HG03159 (cell line): ENCODE data around the gene MBTPS1.

Source experiments
- ATAC-seq: cut with Tn5 transposase; IDR thresholded peaks from one replicate; pipeline ENCODE4 v1.9.1; 2021; ENCODE audit warnings: mild to moderate bottlenecking, moderate library complexity; ENCODE audit not compliant: unreplicated experiment

The MBTPS1 gene

DNA sequence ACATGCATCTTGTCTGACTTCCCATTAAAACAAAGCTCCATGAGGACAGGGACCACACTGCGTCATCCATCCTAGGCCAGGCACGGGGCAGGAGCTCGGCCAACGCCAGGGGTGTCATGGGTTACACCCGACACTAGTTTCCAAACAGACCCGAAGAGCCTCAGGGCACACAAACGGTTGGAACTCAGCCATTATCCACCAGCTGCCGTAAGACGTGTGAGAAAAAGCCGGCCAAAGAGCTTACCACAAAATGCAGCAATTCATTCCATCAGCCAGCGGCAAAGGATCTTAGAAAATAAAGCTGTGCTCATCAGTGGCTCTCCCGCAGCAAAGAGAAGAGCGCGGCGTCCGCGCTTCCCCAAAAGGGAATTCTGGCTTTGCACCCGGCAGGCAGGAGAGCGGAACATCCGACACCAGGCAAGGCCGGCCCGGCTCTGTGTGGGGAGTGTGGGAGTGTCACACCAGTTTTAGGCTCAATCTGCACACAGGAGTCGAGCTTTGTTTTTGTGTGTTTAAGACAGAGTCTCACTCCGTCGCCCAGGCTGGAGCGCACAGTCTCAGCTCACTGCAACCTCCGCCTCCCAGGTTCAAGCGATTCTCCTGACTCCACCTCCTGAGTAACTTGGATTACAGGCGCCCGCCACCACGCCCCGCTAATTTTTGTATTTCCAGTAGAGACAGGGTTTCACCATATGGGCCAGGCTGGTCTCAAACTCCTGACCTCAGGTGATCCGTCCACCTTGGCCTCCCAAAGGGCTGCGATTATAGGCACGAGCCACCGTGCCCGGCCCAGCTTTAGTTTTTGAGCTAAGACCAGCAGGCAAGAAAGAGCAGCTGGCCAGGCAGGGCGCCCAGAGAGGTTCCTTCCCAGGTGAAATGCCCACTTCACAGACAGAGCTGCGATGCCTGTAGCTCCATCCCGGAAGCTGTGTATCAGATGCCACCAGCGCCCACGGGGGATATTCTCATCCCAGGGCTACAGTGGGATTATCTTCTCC lies 75.6 kb downstream of the MBTPS1 start:
- ATAC-seq = no peak

DNA sequence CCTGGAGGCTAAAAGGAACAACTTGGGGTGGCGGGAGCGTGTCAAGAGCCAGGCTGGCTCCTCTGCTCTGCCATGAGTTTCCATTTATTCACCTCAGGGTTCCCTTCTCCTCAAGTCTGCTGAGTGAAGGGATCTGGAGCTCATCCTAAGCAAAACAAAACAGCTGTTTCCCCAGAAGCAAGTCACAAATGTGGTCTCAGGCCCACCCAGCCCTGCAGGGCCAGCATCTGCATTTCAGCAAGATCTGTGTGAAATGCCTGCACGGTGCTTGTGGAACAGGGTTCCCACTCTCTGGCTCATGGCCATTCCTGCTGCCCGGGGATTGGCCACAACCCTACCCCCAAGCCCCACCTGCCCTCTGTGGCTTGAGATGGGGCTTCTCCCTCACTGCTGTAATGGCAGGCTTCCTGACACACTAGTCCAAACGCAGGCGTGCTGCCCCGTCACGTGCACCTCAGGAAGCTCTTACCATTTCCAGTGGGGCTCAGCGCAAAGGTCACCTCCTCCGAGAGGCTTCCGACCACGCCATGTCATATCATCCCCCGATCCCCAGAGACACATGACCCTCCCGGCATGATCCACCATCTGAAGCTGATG lies 76.4 kb downstream of the MBTPS1 start:
- no peak for ATAC-seq

DNA sequence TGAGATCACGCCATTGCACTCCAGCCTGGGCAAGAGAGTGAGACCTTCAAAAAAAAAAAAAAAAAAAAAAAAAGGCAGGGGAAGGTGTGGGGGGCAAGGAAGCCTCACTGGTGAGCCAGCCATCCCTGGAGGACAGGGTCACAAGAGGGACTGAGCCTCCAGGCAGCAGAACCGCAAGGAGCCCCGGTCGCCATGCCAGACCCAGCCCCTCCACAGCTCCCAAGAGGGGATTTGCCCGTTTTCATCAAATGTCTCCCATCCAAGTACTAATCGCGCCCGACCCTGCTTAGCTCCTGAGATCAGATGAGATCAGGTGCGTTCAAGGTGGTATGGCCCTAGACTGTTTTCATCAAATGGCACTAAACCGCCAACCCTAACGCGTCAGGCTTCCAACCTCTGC lies 77.0 kb downstream of the MBTPS1 start:
- ATAC-seq = no peak

DNA sequence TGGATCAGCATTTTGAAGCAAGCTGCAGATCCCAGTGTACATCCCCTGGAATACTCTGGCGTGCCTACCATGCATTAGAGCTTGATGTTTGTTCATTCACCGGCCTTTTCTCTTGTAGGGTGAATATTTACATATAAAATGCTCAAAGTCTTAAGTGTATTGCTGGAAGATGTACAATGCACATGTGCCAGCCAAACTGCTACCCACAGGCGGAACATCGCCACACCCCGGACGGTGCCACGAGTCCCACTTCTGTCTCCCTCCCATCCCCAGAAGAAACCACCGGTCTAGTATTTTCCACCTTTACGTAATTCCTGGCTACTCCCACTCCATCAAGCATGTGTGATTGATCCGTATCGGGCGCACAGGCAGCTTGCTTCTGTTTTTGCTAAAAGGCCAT lies 78.3 kb downstream of the MBTPS1 start:
- ATAC-seq = no peak

DNA sequence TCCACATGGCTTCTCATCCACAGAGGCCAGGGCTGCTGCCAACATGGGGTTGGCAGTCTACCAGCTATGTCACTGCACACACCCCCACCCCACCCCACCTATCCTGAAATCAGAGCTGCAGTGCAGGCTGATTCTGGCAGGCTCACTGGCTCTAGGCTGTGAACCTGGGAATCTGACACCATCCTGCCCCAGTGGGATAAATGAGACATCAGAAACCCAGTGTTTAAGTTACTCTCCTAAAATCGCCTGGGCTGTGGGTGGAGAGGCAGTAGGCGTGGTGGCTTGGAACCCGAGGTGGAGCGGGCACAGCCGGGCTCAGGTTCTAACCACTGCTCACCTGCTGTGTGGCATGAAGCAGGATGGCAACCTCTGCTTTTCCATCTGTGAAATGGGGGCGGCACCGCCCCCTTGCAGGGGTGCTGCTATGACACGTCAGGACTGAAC lies 79.7 kb downstream of the MBTPS1 start:
- no peak for ATAC-seq

DNA sequence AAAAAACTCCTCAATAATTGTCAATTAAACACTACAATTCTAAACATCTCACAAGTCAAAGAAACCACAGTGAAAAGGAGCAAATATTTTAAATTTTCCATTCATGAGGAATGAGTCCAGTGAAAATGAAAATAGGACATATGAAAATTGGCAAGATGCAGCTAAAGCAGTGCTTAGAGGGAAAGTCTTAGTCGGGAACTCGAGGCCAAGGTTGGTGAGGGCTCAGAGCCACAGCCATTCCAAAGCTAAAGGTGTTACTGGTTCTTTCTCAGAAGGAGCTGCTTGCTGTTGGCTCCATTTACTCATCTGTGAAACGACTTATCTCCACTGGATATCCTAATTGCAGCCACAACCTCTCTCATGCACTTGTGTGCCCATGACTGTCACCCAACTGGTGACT lies 80.6 kb downstream of the MBTPS1 start:
- no peak for ATAC-seq

DNA sequence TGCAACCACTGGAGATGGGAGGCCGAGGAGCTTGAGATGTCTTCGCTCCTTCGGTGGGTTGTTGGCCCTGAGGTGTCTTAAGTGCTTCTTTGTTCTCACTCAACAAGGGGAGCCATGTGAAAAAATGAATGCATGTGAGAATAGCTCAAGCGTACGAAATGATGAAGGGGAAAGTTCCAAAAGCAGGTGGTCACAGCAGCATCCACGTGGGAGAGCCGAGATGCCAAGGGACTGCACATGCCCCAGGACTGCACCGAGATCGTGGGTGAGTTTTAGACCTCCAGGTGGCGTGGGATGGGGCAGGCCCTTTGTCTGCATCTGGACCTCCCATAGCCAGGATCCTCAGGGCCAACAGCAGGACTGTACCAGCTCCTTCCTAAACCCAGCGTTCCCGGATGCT lies 82.2 kb downstream of the MBTPS1 start:
- no peak for ATAC-seq

DNA sequence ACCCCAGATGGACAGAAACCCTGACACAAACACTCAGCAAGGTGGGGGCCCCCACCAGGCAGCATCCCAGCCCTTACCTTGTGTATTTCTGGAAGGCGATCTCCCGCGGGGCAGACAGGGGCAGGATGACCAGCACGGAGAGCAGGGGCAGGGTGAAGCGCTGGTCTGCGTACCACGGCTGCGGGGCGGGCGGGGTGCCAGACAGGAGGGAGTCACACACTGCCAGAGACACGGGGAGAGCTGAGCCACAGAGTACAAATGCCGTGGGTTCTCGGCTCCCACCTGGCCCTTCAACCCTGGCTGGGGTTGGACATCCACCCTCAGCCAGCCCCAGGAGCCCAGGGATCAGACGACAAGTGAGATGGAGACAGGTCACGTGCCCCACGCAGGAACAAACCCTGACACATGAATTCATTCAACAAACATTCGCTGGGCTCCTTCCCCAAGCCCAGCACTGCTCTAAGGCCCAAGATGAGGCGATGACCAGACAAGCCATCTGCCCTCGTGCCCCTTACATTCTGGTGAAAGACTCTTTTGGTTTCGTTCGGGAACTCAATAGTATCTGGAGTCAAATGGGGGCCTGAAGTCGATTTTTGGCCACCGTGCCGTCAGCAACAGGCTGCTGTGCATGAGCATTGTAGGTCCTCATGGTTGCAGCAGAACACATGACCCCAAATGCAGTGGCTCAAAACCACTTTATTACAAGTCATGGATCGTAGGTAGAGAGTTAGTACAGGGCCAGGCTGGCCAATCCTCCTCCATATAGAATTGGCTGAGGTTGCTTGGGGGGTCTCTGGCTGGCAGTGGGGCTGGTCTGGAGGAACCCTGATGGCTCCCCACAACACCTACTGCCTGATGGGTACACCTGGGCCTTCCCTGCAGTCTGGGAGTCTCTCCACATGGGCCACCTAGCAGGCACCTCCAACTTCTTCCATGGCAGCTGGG lies 83.2 kb downstream of the MBTPS1 start:
- no peak for ATAC-seq

DNA sequence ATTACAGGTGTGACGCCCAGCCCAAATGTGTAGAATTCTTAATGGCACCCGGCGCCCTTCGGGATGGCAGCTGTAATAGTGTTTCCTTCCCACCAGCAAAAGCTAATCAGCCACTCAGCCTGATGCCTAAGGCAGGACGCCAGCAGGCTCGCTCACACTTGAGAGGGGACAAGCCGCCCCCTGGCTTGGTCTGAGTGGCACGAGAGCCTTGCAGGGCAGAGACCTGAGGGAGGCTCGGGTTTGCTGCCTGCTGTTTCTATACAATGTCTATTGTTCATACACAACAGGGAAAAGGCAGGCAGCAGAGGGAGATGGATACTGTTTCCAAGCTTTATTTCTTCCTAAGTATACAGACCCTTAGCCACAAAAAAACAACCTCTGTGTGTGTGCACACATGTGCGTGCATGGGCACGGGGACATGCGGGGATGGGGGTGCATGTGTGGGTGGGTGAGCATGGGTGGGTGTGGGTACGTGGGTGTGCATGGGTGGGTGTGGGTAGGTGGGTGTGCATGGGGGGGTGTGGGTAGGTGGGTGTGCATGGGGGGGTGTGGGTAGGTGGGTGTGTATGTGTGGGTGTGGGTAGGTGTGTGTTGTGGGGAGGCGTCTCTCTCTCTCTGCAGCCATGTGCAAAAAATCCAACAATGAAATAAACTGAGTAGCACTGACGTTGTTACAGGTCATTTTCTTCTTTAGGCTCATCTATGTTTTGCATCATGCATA lies 84.1 kb downstream of the MBTPS1 start:
- ATAC-seq = no peak

DNA sequence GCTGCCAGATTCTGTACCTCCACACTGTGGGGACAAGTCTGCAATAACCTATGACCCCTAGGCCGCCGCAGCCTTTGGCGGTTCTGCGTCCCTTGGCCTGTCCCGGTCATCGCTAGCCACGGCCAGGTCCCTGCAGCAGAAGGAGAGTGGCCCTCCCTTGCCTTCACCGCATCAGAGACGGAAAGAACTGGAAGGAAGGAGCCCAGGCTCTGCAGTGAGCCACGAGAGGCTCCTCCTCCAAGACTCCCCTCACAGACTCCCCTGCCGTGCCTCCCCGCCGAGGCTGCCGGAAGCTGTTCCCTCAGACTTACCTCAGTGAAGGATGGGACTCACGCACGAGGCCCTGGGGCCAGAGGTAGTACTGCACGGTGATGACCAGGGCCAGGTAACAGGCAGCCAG lies 85.2 kb downstream of the MBTPS1 start:
- ATAC-seq = no peak

DNA sequence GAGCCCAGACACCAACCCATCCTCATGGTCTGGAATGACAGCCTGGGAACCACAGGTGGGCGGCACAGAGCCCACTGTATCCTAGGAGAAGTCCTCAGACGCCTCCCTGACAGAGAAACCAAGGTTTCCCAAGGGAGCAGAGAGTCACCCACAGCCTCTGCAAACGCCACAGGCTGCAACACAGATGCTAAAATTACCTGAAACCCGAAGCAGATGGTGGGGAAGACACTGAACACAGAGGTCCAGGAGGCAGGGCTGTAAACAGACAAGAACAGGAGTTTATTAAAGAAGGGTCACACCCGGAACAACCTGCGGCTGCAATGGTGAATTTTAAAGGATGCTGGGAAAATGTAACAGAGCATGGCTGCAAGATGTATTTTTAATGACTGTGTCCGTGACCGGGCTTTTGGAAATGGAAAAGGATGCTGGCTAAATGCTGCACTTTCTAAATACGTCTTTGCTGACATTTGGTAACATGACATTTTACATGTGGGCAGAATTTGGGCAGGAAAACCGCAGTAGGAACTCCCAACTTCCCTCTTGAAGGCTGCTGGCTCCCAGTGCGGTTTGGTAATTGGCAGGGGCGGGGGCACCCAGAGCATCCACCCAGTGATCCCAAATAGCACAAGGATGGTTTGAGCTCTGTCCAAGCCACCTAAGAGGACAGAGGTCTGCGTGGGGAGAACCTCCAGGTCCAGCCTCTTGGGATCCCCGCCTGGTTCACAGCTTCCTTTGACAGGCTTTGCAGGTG lies 87.3 kb downstream of the MBTPS1 start:
- ATAC-seq = no peak

DNA sequence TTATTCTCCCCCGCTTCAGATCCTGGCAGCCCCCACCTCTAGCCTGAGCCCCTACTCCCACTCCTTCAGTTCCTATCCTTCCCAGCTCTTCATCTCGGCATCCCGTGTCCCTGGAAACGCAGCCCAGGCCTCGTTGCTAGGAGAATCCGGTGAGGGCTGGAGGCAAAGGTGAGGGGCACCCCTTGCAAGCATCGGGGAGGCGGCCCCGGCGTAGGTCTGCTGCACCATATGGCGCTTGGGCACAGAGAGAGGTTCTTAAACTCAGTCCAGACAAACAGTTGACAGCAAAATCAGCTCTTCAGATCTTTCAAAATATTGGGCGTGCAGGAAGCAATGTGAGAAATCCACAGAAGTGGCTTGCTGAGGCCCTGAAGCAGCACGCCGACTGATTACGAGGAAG lies 89.1 kb downstream of the MBTPS1 start:
- no peak for ATAC-seq

DNA sequence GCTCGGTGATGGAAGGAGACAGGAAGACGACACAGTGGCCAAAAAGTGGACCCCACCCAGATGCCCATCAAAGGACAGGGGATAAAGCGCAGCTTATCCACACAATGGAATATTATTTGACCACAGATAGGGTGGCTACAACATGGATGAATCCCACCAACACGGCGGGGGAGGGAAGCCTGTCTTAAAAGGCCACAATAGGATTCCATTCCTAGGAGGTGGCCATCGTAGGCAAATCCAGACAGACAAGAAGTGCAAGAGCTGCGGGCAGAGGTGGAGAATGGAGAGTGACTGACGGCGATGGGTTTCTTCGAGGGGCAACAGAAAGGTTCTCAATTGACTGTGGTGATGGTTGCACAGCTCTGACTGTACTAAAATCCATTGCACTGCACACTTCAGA lies 90.1 kb downstream of the MBTPS1 start:
- ATAC-seq = no peak

DNA sequence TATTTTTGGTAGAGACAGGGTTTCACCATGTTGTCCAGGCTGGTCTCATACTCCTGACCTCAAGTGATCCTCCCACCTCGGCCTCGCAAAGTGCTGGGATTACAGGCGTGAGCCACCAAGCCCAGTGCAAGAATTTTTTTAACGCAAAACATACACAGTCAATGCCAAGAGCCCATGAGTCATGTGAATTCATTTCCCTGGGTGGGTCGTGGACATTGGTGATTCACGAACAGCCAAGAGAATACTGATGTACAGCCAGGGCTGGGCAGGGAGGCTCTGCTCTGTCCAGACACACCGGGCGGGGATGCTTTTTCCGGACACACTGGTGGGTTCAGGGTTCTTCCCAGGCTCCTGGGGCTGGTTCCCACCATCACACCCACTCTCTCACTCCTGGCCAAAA lies 91.9 kb downstream of the MBTPS1 start:
- ATAC-seq = no peak

DNA sequence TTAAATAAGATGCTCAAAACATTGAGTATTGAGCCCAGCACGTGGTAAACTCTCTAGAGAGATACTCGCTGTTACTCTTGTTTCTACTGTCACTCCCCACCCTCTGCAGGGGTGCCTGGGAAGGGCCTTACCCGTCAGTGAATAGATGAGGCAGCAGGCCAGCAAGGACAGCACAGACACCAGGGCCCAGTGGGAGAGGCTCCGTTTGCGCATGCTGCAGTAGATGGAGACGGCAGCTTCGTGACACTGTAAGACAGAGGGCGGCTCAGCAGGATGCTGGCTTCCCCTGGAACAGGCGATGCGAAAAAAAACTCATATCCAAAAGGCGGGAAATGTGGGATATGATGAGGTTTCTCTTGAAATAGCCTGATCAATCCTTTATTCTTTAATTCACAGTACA lies 94.1 kb downstream of the MBTPS1 start:
- ATAC-seq = no peak

DNA sequence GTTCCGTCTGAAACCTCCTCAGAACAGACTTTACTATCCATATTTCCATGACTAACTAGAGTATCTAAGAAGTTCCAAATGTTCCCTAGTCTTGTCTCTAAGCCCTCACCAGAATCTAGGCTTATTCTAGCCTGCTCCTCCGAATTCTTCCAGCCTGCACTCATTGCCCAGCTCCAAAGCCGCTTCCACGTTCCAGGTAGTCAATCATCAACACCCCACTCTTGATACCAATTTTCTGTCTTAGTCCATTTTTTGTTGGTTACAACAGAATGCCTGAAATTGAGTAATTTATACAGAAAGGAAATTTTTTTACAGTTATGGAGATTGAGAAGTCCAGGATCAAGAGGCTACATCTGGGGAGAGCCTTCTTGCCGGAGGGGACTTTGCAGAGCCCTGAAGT lies 95.3 kb downstream of the MBTPS1 start:
- ATAC-seq = no peak

DNA sequence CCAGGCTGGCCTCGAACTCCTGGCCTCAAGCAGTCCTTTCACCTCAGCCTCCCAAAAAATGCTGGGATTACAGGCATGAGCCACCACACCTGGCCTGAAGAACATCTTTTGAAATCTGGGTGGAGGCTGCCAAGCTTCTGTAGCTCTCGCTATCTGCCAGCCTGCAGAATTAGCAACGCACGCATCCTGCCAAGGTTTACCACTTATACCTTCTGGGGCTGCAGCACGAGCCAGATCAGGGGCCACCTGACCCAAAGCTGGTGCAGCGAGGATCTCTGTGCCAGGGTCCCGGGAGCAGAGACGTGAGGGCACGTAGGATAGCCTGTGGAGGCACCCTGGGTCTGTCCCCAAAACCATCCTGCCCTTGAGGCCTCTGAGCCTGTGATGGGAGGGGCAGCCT lies 96.4 kb downstream of the MBTPS1 start:
- ATAC-seq = no peak

DNA sequence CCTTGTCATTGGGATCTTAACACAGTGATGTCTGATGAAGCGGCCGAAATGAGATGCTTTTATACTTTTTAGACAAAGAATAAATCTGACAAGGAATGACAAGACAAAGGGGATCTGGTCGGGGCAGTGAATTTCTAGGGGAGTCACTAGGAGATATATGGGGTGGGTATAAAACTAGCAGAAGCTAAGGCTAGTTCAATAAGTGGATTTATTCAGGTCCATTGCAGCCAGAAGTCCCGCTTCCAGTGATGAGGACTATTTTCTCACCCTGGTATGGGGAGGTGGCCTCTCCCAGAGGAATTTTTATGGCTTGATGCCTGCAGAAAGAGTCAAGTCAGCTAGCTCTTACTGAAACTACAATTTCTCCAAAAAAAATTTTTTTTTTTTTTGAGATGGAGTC lies 98.0 kb downstream of the MBTPS1 start:
- no peak for ATAC-seq

DNA sequence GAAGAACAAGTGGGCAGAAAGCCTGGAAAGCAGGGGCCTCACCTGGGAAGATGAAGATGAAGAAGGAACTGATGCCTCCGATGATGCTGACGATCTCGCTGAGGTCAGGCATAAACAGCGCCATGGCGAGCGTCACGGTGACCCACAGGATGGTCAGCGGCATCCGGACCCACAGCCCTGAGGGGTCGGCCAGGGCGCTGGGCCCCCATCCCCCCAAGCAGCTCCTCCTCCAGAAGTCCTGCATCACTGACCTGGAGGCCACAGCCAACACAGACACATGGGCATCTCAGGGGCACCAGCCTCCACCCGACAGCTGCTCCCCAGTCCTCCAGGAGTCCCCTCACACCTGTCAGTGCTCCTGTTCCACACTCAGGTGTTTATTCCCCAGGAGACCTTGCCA lies 100.3 kb downstream of the MBTPS1 start:
- no peak for ATAC-seq

DNA sequence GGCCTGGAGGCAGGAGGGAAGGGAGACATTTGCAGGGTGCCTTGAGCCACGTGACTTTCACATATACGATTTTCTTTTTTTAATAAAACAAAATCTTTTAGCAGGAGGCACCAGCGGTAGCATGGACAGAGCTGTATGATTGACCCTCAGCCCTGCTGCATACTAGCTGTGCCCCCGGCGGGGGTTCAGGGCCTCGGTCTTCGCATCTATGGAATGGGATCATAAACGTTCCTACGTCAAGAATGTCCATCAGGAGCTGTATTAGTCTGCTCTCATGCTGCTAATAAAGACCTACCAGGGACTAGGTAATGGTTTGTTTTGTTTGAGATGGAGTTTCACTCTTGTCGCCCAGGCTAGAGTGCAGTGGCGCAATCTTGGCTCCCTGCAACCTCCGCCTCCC lies 101.3 kb downstream of the MBTPS1 start:
- ATAC-seq = no peak
